Sigmoid colon (tissue), 7 donors: ENCODE results near the gene IFI27L2. TPM values are rescaled to one million over a fixed set of nuclear protein-coding genes. Genes with fewer than 3 reads are reported as not detected.

ENCODE experiments used
- DNase-seq: peaks from one replicate; pipeline ENCODE4 v3.0.0-alpha.2; 2019
- H3K27ac ChIP-seq, 4 donors: fragments of 200-600 bp; sonication (generic); one replicate each; pipeline ENCODE4 v1.5.1; 2016 to 2019; ENCODE audit warnings: mild to moderate bottlenecking in 1 of 4
- H3K27me3 ChIP-seq, 3 donors: fragments of 200-600 bp; sonication (generic); one replicate each; pipeline ENCODE4 v1.5.1; 2019; ENCODE audit warnings: mild to moderate bottlenecking in 1 of 3
- H3K36me3 ChIP-seq, 4 donors: fragments of 200-600 bp; sonication (generic); one replicate each; pipeline ENCODE4 v1.5.1; 2016 to 2019
- H3K4me1 ChIP-seq, 4 donors: fragments of 200-600 bp; sonication (generic); one replicate each; pipeline ENCODE4 v1.5.1; 2017 to 2019
- H3K4me3 ChIP-seq, 4 donors: fragments of 200-600 bp; sonication (generic); one replicate each; pipeline ENCODE4 v1.5.1; 2017 to 2019; ENCODE audit warnings: mild to moderate bottlenecking in 2 of 4, moderate library complexity in 1 of 4
- H3K9me3 ChIP-seq, 4 donors: fragments of 200-600 bp in 3 of 4; sonication (generic) in 3 of 4; one replicate each; pipeline versions ENCODE4 v1.5.1 to v1.6.1; 2013 to 2019
- EP300 ChIP-seq, 4 donors: sonication (generic); formaldehyde crosslinking; IDR thresholded peaks; one replicate each; pipeline ENCODE4 v1.6.1; 2017; ENCODE audit warnings: antibody characterized with exemption in 4 of 4
- POLR2A ChIP-seq, 2 donors: fragments of 450-650 bp; IDR thresholded peaks; one replicate each; pipeline ENCODE4 v1.6.1; 2016; ENCODE audit warnings: antibody characterized with exemption in 2 of 2, mild to moderate bottlenecking in 2 of 2, moderate library complexity in 2 of 2
- POLR2AphosphoS5 ChIP-seq, 4 donors: sonication (generic); formaldehyde crosslinking; IDR thresholded peaks; one replicate each; pipeline ENCODE4 v1.6.1; 2017; ENCODE audit warnings: antibody characterized with exemption in 4 of 4
- WGBS, 2 donors: extraction: QIAGEN DNeasy Blood & Tissue Kit; methylation state at CpG; one replicate each; pipeline ENCODE4 v1.1.7; 2013; 5-methylcytosine and 5-hydroxymethylcytosine counted together
- intact Hi-C: fragments of 100-400 bp; cut with DNase I; formaldehyde crosslinking; loops from one replicate; pipeline ENCODE4 v1.15.1; 2023
- polyA plus RNA-seq, 3 donors: library from polyadenylated mRNA; stranded (reverse); fragments of 200-250 nt; gene quantifications; one replicate each; pipeline ENCODE4 v1.2.3, GENCODE V29; 2013
- total RNA-seq, 4 donors: library from RNA; depleted of rRNA; stranded (reverse); fragments of >200 nt; gene quantifications; one replicate each; pipeline ENCODE4 v1.1.0, GENCODE V29; 2016
- TF ChIP-seq, protein P1 (sequence below), 4 experiments: fragments of 450-650 bp in 3 of 4; fragments of 200-600 bp in 1 of 4; IDR thresholded peaks; one replicate each; pipeline ENCODE4 v1.5.1; 2016 to 2019; ENCODE audit warnings: antibody characterized with exemption in 4 of 4, mild to moderate bottlenecking in 3 of 4, moderate library complexity in 2 of 4
- donor health status: healthy with polysubstance abuse.
- donor health status: Bipolar disorder and iron deficiency.
- donor health status: healthy.

Gene IFI27L2
- total and polyA plus RNA-seq, 7 donors, result 47.9 to 145 (median 84.7) TPM

DNA sequence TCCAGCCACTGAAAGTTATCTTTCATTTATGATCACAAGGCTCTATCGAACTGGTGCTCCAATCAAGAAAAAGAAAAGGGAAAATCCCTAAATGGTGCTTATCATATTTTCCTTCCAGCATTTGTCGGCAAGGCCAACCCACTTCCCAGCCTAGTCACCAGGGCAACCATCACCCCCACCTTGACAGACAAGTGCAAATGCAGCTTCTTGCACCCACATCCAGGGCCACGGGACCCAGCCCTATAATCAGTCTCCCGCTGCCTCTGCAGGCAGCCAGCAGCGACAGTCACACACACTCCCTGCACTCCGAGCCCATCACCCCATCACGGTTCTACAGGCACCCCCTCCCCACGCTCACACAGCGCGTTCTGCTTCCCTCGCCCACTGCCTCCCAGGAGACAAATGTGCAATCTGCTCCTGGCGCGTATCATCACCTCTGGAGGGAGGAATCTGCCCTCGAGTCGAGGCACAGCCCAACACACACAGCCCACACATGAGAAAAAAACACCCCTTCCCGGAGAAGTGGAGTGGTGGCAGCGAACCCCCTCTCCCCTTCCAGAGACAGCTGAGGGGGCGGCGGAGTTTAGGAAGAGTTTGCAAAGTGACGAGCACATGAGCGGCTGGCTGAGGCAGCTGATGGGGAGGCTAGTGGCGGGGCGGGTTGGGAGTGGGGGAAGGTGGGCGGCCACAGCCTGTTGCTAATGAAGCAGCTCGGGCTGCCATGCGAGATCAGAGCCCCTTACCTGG, 35.5 kb upstream of the IFI27L2 start:
- no peak for TF ChIP-seq POLR2AphosphoS5 (IDR thresholded peaks at IDR 0.05)
- no peak for TF ChIP-seq POLR2A (IDR thresholded peaks at IDR 0.05)
- TF ChIP-seq, protein P1, sequence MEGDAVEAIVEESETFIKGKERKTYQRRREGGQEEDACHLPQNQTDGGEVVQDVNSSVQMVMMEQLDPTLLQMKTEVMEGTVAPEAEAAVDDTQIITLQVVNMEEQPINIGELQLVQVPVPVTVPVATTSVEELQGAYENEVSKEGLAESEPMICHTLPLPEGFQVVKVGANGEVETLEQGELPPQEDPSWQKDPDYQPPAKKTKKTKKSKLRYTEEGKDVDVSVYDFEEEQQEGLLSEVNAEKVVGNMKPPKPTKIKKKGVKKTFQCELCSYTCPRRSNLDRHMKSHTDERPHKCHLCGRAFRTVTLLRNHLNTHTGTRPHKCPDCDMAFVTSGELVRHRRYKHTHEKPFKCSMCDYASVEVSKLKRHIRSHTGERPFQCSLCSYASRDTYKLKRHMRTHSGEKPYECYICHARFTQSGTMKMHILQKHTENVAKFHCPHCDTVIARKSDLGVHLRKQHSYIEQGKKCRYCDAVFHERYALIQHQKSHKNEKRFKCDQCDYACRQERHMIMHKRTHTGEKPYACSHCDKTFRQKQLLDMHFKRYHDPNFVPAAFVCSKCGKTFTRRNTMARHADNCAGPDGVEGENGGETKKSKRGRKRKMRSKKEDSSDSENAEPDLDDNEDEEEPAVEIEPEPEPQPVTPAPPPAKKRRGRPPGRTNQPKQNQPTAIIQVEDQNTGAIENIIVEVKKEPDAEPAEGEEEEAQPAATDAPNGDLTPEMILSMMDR (IDR thresholded peaks at IDR 0.05), result no peak
- no peak for TF ChIP-seq EP300 (IDR thresholded peaks at IDR 0.05)
- Histone ChIP-seq H3K4me3 (no peak overlapping the region), H3K4me1 (no peaks in the 10 kb centered on the region), H3K9me3 (no peaks in the 10 kb centered on the region), H3K27ac (no peak overlapping the region), H3K27me3 (peaks cover 0 to 19% (median 7%) of the 10 kb centered on the region in 3 donors), H3K36me3 (no peaks in the 10 kb centered on the region)
- DNase-seq, result no peak
- WGBS, 2 donors, result 55 to 70% methylated on average over 26 of the region's 26 CpGs
- intact Hi-C loops, result no loop called here

DNA sequence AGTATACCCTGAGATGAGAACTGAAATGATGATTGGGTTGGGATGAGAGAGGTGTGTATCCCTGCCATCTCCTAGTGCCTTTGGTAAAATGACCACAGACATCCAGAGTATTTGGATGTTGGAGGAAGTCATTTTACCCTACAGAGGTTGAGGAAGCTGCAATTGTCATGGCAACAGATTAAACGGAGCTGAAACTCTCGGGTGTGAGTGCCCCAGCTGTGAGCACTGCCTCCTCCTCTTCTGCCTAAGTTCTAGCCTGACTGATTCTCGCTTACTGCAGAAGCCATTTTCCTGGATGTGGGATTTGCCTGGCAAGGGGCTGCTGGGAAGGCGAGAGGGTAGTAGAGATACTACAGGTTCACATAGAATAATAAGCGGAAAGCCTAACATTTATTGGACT, 34.4 kb upstream of the IFI27L2 start:
- WGBS, 2 donors, result 61 to 75% methylated on average over 5 of the region's 5 CpGs
- no peak for DNase-seq
- TF ChIP-seq POLR2AphosphoS5 (IDR thresholded peaks at IDR 0.05), result no peak
- intact Hi-C loops, result no loop called here
- H3K4me3 ChIP-seq, result no peak overlapping the region
- no peaks in the 10 kb centered on the region for H3K36me3 ChIP-seq
- H3K27me3 ChIP-seq, result peaks cover 0 to 19% (median 7%) of the 10 kb centered on the region in 3 donors
- H3K4me1 ChIP-seq, result no peaks in the 10 kb centered on the region
- H3K27ac ChIP-seq, result no peak overlapping the region
- no peaks in the 10 kb centered on the region for H3K9me3 ChIP-seq

DNA sequence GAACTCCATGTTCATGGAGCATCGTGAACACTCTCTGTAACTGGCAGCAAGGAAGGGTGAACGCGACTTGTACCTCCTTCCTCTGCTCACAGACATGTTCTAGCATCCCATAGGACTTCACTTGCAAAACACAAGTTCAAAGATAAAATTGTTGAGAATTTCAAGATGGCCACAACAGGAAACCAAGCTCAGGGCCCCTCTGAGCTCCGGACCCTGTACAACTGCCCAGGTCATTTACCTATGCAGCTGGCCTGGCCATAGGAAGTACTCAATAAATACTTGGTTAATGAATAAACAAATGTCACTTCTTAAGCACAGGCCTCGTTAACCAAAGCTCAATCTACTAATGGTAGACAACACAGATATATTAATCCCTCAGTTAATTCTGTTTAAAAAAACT, 33.1 kb upstream of the IFI27L2 start:
- no peak for DNase-seq
- Histone ChIP-seq H3K9me3 (no peaks in the 10 kb centered on the region), H3K4me1 (no peaks in the 10 kb centered on the region), H3K4me3 (no peak overlapping the region), H3K27ac (no peak overlapping the region), H3K27me3 (peaks cover 0 to 19% (median 7%) of the 10 kb centered on the region in 3 donors), H3K36me3 (no peaks in the 10 kb centered on the region)
- intact Hi-C loops, result no loop called here
- TF ChIP-seq POLR2A (IDR thresholded peaks at IDR 0.05) (no peak), EP300 (IDR thresholded peaks at IDR 0.05) (no peak), POLR2AphosphoS5 (IDR thresholded peaks at IDR 0.05) (no peak)
- TF ChIP-seq, protein P1 (IDR thresholded peaks at IDR 0.05), result no peak
- 88 to 89% methylated on average over 5 of the region's 5 CpGs for WGBS, 2 donors

DNA sequence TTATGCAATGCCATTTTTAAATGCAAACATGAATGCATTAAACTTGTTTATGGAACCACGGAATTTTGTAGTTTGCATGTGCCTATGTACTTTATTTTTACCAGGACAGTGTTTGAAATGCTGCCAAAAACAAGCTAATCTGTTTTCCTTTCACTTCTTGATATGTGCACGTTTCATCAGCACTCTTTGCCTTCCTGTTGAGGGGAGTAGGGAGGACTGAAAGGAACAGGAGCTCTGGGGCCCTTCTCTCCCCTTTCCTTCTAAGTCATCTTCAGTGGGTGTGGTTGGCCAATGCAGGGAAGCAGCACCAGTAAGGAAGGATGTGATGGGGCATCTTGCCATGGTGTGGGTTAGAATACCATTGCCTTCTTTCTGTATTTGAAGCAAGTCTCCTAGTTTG, 32.6 kb upstream of the IFI27L2 start:
- DNase-seq, result no peak
- no peaks in the 10 kb centered on the region for H3K9me3 ChIP-seq
- H3K27ac ChIP-seq, result no peak overlapping the region
- intact Hi-C loops, result no loop called here
- H3K36me3 ChIP-seq, result no peaks in the 10 kb centered on the region
- peaks cover 0 to 19% (median 7%) of the 10 kb centered on the region in 3 donors for H3K27me3 ChIP-seq
- H3K4me1 ChIP-seq, result no peaks in the 10 kb centered on the region
- 1 to 3% methylated on average over 2 of the region's 2 CpGs for WGBS, 2 donors
- TF ChIP-seq POLR2A (IDR thresholded peaks at IDR 0.05), result no peak
- TF ChIP-seq EP300 (IDR thresholded peaks at IDR 0.05), result no peak
- no peak for TF ChIP-seq POLR2AphosphoS5 (IDR thresholded peaks at IDR 0.05)
- TF ChIP-seq, protein P1 (IDR thresholded peaks at IDR 0.05), result no peak
- no peak overlapping the region for H3K4me3 ChIP-seq

DNA sequence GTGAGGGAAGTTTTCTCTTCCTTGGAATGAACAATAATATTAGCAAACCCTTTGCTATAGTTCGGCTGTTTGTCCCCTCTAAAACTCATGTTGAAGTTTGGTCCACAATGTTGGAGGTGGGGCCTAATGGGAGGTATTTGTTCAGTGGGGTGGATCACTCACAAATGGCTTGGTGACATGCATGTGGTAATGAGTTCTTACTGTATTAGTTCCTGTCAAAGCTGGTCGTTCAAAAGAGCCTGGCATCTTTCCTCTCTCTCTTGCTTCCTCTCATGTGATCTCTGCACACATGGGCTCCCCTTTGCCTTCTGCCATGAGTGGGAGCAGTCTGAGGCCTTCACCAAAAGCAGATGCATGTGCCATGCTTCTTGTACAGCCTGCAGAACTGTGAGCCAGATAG, 31.7 kb upstream of the IFI27L2 start:
- 45 to 49% methylated on average over 2 of the region's 2 CpGs for WGBS, 2 donors
- no peak overlapping the region for H3K4me3 ChIP-seq
- no peaks in the 10 kb centered on the region for H3K9me3 ChIP-seq
- H3K27ac ChIP-seq, result no peak overlapping the region
- TF ChIP-seq POLR2AphosphoS5 (IDR thresholded peaks at IDR 0.05), result no peak
- no peak for TF ChIP-seq EP300 (IDR thresholded peaks at IDR 0.05)
- TF ChIP-seq, protein P1 (IDR thresholded peaks at IDR 0.05), result no peak
- no peak for TF ChIP-seq POLR2A (IDR thresholded peaks at IDR 0.05)
- no peaks in the 10 kb centered on the region for H3K36me3 ChIP-seq
- no peaks in the 10 kb centered on the region for H3K4me1 ChIP-seq
- intact Hi-C loops, result no loop called here
- DNase-seq, result no peak
- peaks cover 0 to 17% (median 5%) of the 10 kb centered on the region in 3 donors for H3K27me3 ChIP-seq
